Caco-2 (cell line): ENCODE results near the gene KLRC3. TPM values are rescaled to one million over a fixed set of nuclear protein-coding genes. Genes with fewer than 3 reads are reported as not detected.
"Not testable (repeated sequence)": the region's sequence is repeated elsewhere in the genome, so short reads cannot be mapped to it uniquely, and the experiment has no call there.

Experiments
- BruUV-seq: library from RNA; stranded (reverse); fragments of 400-500 nt; replicated peaks from 2 replicates; lab custom pipeline; 2021; lab: Mats Ljungman, UMichigan
- CTCF ChIA-PET: fragments of 300-600 bp; sonication (Branson Sonifier 250); formaldehyde crosslinking; loops from one replicate; lab custom pipeline; 2022; ENCODE audit warnings: antibody characterized with exemption; lab: Charles Lee
- POLR2A ChIA-PET: fragments of 300-600 bp; sonication (Branson Sonifier 250); formaldehyde crosslinking; loops from one replicate; lab custom pipeline; 2022; ENCODE audit warnings: antibody characterized with exemption; lab: Charles Lee
- DNase-seq, 2 experiments: peaks; one replicate each; pipeline versions ENCODE4 v3.0.0 to v3.0.0-alpha.2; 2020 to 2022
- H3K27me3 ChIP-seq: replicated peaks from 2 replicates; pipeline ENCODE4 v1.6.0; 2011; ENCODE audit warnings: low read length; ENCODE audit not compliant: control insufficient read depth, insufficient read depth
- H3K36me3 ChIP-seq: 2 replicates; pipeline ENCODE4 v1.5.1; 2011; ENCODE audit warnings: low read length; ENCODE audit not compliant: control insufficient read depth, insufficient read depth
- H3K4me1 ChIP-seq: fragments of 250-450 bp; sonication (Bioruptor Pico); 2 replicates; pipeline ENCODE4 v1.5.1; 2020; ENCODE audit warnings: mild to moderate bottlenecking
- H3K4me3 ChIP-seq: 2 replicates; pipeline ENCODE4 v1.5.1; 2011; ENCODE audit warnings: low read depth, mild to moderate bottlenecking, control low read depth, low read length
- H3K9me3 ChIP-seq: fragments of 250-450 bp; sonication (Bioruptor Pico); 2 replicates; pipeline ENCODE4 v1.5.1; 2020; ENCODE audit warnings: mild to moderate bottlenecking, moderate library complexity
- H3K27ac Mint-ChIP-seq: one replicate; pipeline ENCODE4 v1.8.0; 2022; ENCODE audit warnings: mixed read lengths; ENCODE audit not compliant: unreplicated experiment
- H3K27me3 Mint-ChIP-seq: one replicate; pipeline ENCODE4 v1.8.0; 2022; ENCODE audit warnings: mixed read lengths; ENCODE audit not compliant: insufficient read depth, unreplicated experiment
- H3K36me3 Mint-ChIP-seq: one replicate; pipeline ENCODE4 v1.8.0; 2022; ENCODE audit warnings: mild to moderate bottlenecking, mixed read lengths; ENCODE audit not compliant: insufficient read depth, unreplicated experiment
- H3K4me1 Mint-ChIP-seq: one replicate; pipeline ENCODE4 v1.8.0; 2022; ENCODE audit warnings: low read depth, mixed read lengths; ENCODE audit not compliant: unreplicated experiment
- H3K4me3 Mint-ChIP-seq: one replicate; pipeline ENCODE4 v1.8.0; 2022; ENCODE audit warnings: mild to moderate bottlenecking, moderate library complexity, mixed read lengths; ENCODE audit not compliant: unreplicated experiment
- H3K9me3 Mint-ChIP-seq: one replicate; pipeline ENCODE4 v1.8.0; 2022; ENCODE audit warnings: mixed read lengths; ENCODE audit not compliant: unreplicated experiment
- intact Hi-C: fragments of 100-400 bp; cut with micrococcal nuclease; formaldehyde crosslinking; loops from one replicate; pipeline ENCODE4 v1.10.0; 2022; ENCODE audit not compliant: unreplicated experiment
- total RNA-seq: library from RNA; stranded (reverse); gene quantifications from 2 replicates; pipeline ENCODE4 v1.2.3, GENCODE V29; 2022
- TF ChIP-seq, protein P1 (sequence below), 2 experiments: fragments of 200-600 bp in 1 of 2; IDR thresholded peaks; 1 replicate in 1 of 2; 2 replicates in 1 of 2; pipeline versions ENCODE4 v1.5.1 to v1.8.0; 2011 to 2022; ENCODE audit warnings: antibody characterized with exemption in 1 of 2, control low read depth in 1 of 2, inconsistent platforms in 1 of 2, low read depth in 1 of 2, low read length in 1 of 2, mild to moderate bottlenecking in 1 of 2, moderate library complexity in 1 of 2; ENCODE audit not compliant: insufficient read depth in 1 of 2, severe bottlenecking in 1 of 2, unreplicated experiment in 1 of 2

Gene KLRC3
- total RNA-seq, 1 experiment from 2014 or later: not detected

DNA sequence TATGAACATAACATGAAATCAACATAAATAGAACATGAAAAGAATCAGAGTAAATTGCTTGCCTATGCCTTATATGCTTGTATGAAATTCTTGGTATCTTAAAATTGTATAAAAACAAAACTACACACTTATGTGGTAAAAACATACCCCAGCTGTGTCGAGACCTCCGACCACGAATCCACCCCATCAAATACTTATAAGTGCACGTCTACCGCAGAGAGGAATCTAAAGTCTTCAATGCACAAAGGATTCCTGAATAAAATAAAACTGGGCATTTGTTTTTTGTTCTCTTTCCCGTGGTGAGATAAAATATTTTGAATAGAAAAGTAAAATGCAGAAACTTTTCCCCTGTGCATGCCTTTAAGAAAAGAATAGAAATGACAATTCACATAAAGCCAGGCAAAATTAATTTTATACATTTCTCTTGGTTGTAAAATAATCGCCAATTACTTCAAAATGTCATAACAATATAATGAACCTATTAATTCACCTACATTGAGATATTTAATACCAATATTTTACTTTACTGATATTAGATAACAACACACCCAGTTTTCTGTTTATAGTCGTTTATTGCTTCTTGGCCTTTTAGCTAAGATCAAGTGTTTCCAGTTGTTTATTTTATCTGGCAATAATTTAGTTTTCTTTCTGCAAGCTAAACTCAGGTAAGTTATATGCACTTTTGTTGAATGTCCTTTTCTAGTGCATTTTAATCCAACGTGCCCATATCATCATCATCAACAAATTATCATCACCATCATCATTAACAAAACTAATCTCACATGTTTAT is 31.6 kb downstream of the KLRC3 start:
- H3K4me1 Mint-ChIP-seq: peaks cover 15% of the 10 kb centered on the region
- CTCF ChIA-PET: no interaction called here

DNA sequence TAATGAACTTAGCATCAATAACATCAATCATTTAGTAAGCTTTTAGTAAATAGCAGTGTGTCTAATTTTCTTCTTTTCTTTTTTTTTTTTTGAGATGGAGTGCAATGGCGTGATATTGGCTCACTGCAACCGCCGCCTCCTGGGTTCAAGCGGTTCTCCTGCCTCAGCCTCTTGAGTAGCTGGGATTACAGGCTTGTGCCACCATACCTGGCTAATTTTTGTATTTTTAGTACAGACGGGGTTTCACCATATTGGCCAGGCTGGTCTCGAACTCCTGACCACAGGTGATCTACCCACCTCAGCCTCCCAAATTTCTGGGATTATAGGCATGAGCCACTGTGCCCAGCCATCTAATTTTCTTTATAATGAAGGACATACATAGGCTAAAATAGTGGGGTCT is 32.9 kb downstream of the KLRC3 start:
- POLR2A ChIA-PET, H3K4me3 Mint-ChIP-seq, H3K36me3 Mint-ChIP-seq, intact Hi-C loops, H3K27ac Mint-ChIP-seq, H3K36me3 ChIP-seq, H3K9me3 ChIP-seq, H3K4me3 ChIP-seq, DNase-seq, BruUV-seq, H3K27me3 ChIP-seq, H3K4me1 ChIP-seq, CTCF ChIA-PET, H3K27me3 Mint-ChIP-seq: not testable (repeated sequence)
- H3K9me3 Mint-ChIP-seq: peaks cover 21% of the 10 kb centered on the region
- H3K4me1 Mint-ChIP-seq: peaks cover 15% of the 10 kb centered on the region

More for the DNA sequence above, 31.6 kb downstream of the KLRC3 start:
- no peaks in the 10 kb centered on the region for H3K27me3 Mint-ChIP-seq
- Histone ChIP-seq H3K4me3 (no peak overlapping the region), H3K36me3 (no peaks in the 10 kb centered on the region), H3K9me3 (no peaks in the 10 kb centered on the region; the same call in 1 of the 2 replicates), H3K27me3 (no peaks in the 10 kb centered on the region), H3K4me1 (peaks cover 8% of the 10 kb centered on the region; the same call in 1 of the 2 replicates)
- POLR2A ChIA-PET: no interaction called here
- BruUV-seq: no TSS peak
- no peaks in the 10 kb centered on the region for H3K36me3 Mint-ChIP-seq
- DNase-seq: no peak
- no peak overlapping the region for H3K4me3 Mint-ChIP-seq
- TF ChIP-seq, protein P1, sequence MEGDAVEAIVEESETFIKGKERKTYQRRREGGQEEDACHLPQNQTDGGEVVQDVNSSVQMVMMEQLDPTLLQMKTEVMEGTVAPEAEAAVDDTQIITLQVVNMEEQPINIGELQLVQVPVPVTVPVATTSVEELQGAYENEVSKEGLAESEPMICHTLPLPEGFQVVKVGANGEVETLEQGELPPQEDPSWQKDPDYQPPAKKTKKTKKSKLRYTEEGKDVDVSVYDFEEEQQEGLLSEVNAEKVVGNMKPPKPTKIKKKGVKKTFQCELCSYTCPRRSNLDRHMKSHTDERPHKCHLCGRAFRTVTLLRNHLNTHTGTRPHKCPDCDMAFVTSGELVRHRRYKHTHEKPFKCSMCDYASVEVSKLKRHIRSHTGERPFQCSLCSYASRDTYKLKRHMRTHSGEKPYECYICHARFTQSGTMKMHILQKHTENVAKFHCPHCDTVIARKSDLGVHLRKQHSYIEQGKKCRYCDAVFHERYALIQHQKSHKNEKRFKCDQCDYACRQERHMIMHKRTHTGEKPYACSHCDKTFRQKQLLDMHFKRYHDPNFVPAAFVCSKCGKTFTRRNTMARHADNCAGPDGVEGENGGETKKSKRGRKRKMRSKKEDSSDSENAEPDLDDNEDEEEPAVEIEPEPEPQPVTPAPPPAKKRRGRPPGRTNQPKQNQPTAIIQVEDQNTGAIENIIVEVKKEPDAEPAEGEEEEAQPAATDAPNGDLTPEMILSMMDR (IDR thresholded peaks at IDR 0.05; ENCODE audit: insufficient read depth in 1 of 2, low read depth in 1 of 2, low read length in 1 of 2, severe bottlenecking in 1 of 2, unreplicated experiment in 1 of 2): no peak
- H3K9me3 Mint-ChIP-seq: peaks cover 12% of the 10 kb centered on the region
- intact Hi-C loops: no loop called here
- no peak overlapping the region for H3K27ac Mint-ChIP-seq

DNA sequence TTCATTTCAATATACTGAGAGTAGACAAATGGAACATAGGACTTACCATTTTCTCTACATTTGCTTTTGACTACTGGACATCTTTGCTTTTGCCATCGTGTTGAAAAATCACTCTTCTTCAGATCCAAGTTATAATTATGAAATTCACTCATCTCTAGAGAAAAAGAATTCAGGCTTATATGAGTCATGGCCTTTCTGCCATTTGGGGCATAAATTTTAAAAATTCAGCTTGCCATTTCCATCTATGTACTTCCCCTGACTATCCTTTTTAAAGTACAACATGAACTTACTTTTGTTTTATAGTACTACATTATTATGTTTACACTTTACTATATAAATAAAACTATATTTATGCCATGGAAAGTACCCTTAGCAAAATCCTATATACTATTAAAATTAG is 33.5 kb downstream of the KLRC3 start:
- no peaks in the 10 kb centered on the region for H3K27me3 ChIP-seq
- intact Hi-C loops: no loop called here
- Mint-ChIP-seq H3K4me1 (peaks cover 19% of the 10 kb centered on the region), H3K9me3 (peaks cover 27% of the 10 kb centered on the region), H3K27ac (no peak overlapping the region), H3K4me3 (no peak overlapping the region), H3K27me3 (no peaks in the 10 kb centered on the region), H3K36me3 (no peaks in the 10 kb centered on the region)
- BruUV-seq: no TSS peak
- H3K9me3 ChIP-seq: no peaks in the 10 kb centered on the region; the same call in 1 of the 2 replicates
- H3K4me1 ChIP-seq: peaks cover 8% of the 10 kb centered on the region; the same call in 1 of the 2 replicates
- H3K4me3 ChIP-seq: no peak overlapping the region
- TF ChIP-seq, protein P1 (IDR thresholded peaks at IDR 0.05; ENCODE audit: insufficient read depth in 1 of 2, low read depth in 1 of 2, low read length in 1 of 2, severe bottlenecking in 1 of 2, unreplicated experiment in 1 of 2): no peak
- ChIA-PET POLR2A (no interaction called here), CTCF (interaction anchor here (0.7 kb wide), 1 partner anchor 9 kb away, joined by 3 read pairs; no protein-coding TSS in a partner anchor)
- H3K36me3 ChIP-seq: no peaks in the 10 kb centered on the region
- DNase-seq: no peak
